Fibroblast of mammary gland (primary cell): ENCODE measurements around the gene ASCC1.

Experiments
- DNase-seq: peaks from one replicate; pipeline ENCODE4 v3.0.0-alpha.2; 2010; ENCODE audit warnings: low read depth
- H3K4me3 ChIP-seq: 2 replicates; pipeline ENCODE4 v1.5.1; 2011; ENCODE audit warnings: low read depth, mild to moderate bottlenecking, low read length, moderate library complexity; ENCODE audit not compliant: control insufficient read depth
- CTCF ChIP-seq: conservative IDR thresholded peaks from 2 replicates; pipeline ENCODE4 v1.5.1; 2011; ENCODE audit warnings: low read depth, low read length, inconsistent platforms; ENCODE audit not compliant: control insufficient read depth, insufficient read depth

Gene ASCC1

GRCh38 chr10:72073708-72074573, 142.1 kb downstream of the ASCC1 start:
- no peak for DNase-seq
- TF ChIP-seq CTCF = no peak
- no peak overlapping the region for H3K4me3 ChIP-seq

DNA sequence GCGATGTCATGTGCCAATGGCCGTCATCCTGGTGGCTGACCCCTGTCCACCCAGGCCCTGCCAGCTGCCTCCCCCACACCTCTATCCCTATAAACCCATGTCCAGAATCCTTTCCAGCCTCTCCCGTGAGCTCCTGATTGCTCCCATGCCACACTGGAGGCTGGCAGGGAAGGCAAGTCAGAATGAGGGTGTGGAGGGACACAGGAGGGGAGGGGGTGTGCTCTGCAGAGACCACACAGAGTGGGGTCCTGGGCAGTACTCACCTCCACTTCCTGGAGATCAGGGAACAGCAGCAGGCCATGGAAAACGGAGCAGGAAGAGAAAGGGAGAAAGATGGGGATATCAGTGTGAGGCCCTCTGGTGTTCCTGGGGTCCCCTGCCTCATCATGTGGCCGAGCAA, 143.4 kb downstream of the ASCC1 start:
- no peak overlapping the region for H3K4me3 ChIP-seq
- no peak for TF ChIP-seq CTCF
- no peak for DNase-seq

- TF ChIP-seq CTCF = no peak
- no peak overlapping the region for H3K4me3 ChIP-seq
These were observed 144.0 kb downstream of the ASCC1 start for GRCh38 chr10:72072046-72072445.

DNA sequence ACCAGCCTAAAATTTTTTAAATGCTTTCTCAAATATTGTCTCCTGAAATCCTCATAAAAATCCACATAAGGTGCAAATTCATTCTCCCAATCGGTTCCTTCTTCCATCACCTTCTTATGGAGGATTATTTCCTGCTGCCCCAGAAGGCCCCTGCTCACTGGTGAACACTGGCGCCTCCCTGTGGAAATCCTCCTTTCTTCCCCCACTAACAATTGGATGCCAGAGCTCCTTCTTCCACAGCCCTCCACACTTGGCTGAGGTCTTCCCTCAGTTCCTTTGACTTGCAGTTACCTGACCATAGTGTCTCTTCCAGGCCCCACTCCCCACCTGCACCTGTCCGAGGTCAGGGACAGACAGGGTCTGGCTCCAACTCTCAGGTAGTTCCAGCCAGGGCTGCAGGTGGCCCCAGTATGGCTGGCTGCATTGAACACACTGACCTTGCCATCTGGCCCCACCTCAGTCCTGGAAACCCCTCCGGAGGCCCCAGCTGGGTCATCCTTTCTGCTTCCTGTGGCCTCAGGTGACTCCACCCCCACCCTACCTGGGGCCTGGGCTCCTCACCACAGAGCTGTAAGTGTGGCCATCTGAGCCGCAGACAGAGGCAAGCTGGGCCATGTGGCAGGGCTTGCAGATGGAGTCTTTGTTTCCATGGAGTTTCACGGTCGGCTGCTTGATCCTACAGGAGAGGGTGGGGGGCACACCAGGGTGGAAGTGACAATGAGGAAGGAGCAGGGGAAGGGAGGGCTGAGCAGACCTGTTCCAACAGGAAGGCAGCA, 146.1 kb downstream of the ASCC1 start:
- H3K4me3 ChIP-seq = no peak overlapping the region
- no peak for DNase-seq
- peak; percentile 29 for TF ChIP-seq CTCF

More at GRCh38 chr10:72072046-72072445, 144.0 kb downstream of the ASCC1 start:
- DNase-seq = no peak

DNA sequence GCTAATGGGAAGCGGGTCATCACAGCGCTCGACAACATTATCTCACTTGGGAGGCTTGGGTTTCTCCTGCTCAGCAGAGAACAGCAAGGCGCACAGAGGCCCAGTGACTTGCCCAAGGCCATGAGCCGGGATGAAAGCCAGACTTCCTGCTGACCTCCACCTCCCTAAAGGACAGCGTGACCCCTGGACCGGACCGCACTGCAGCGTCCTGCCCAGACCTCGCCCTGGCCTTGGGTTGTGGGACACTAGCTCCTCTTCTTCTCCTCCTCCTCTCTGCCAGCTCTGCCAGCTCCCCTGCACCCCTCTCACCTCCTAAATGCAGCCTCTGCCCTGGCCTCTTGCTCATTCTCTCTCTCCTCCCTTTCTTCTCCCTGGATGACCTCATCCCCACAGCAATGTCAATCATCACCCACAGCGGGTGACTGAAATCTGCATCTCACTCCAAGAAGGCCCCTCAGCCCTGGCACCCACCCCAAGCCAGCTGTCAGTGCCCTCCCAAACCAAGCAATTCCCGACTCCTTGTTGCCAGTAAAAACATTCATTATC, 147.1 kb downstream of the ASCC1 start:
- no peak for DNase-seq
- no peak for TF ChIP-seq CTCF
- no peak overlapping the region for H3K4me3 ChIP-seq

DNA sequence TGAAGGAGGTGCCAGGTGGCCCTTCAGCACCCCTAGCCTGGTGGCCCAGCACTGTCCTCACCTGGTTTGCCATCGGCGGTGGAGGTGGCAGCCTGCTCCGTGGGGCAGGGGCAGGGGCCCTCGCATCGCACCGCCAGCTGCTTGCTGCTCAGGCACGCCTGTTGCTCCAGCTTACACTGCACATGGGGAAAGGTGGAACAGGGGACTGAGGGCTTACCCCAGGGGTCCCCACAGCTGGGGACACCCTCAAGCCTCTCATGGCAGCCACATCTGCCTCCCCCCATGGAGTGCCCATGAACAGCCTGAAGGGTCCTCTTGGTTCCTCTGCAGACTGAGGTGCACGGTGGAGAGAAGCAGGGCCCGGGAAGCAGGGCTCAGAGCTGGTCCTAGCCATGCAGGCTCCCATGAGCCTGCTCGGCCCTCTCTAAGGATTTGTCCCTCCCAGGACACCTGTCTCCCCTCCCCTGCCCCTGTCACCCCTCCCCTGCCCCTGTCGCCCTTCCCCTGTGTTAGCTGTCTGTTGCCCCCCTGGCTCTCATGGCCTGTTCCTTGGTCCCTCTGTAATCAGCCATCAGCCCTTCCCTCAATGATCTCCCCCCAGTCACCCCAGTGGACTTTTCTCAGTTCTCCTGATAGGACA, 147.8 kb downstream of the ASCC1 start:
- TF ChIP-seq CTCF = no peak
- DNase-seq = no peak
- H3K4me3 ChIP-seq = no peak overlapping the region
